Inflammatory macrophage treated with lipopolysaccharide for 1 hour (primary cell): ENCODE data around the gene ASAP3.
A peak's percentile ranks its signal among the peaks of the same experiment; 100 is the strongest.

Experiments used
- DNase-seq, 2 donors: peaks; one replicate each; pipeline ENCODE4 v3.0.0-alpha.2; 2020 to 2022

ASAP3 gene

GRCh38 chr1:23483321-23484252, at the start of gene ASAP3:
Gene ASAP3, minus strand, starts transcription at chr1:23484179. Its CDS starts 46 bp downstream, at chr1:23484133.
- no peak for DNase-seq

- peak; percentile 85 to 93 for DNase-seq
Measured at GRCh38 chr1:23533246-23534023, 49.5 kb upstream of the ASAP3 start.

GRCh38 chr1:23531562-23532094, 47.6 kb upstream of the ASAP3 start:
- no peak for DNase-seq

- peak; percentile 76 to 87 for DNase-seq
Measured at GRCh38 chr1:23530747-23531561, 47.0 kb upstream of the ASAP3 start, which contains the start of gene E2F2. Gene E2F2, minus strand, starts transcription at chr1:23531233. Its CDS starts 440 bp downstream, at chr1:23530793.

GRCh38 chr1:23530087-23530746, 46.2 kb upstream of the ASAP3 start:
- peak in 1 of 2 donors; percentile 41 for DNase-seq

- no peak for DNase-seq
Measured at GRCh38 chr1:23529146-23530086, 45.4 kb upstream of the ASAP3 start.

- peak; percentile 88 to 96 for DNase-seq
Measured at GRCh38 chr1:23528250-23528978, 44.4 kb upstream of the ASAP3 start.

GRCh38 chr1:23527900-23528249, 43.9 kb upstream of the ASAP3 start:
- DNase-seq = no peak

- DNase-seq = no peak
Measured at GRCh38 chr1:23527366-23527765, 43.4 kb upstream of the ASAP3 start.

GRCh38 chr1:23526329-23527041, 42.5 kb upstream of the ASAP3 start:
- no peak for DNase-seq

GRCh38 chr1:23525558-23526250, 41.7 kb upstream of the ASAP3 start:
- no peak for DNase-seq

- no peak for DNase-seq
Measured at GRCh38 chr1:23524716-23525401, 40.9 kb upstream of the ASAP3 start.

GRCh38 chr1:23524163-23524562, 40.2 kb upstream of the ASAP3 start:
- DNase-seq = no peak

- DNase-seq = peak; percentile 95 to 97
Measured at GRCh38 chr1:23522244-23522982, 38.4 kb upstream of the ASAP3 start.

- DNase-seq = no peak
Measured at GRCh38 chr1:23521588-23521987, 37.6 kb upstream of the ASAP3 start.

GRCh38 chr1:23517581-23517980, 33.6 kb upstream of the ASAP3 start:
- DNase-seq = no peak

- DNase-seq = no peak
Measured at GRCh38 chr1:23515905-23516304, 31.9 kb upstream of the ASAP3 start.
